Stimulated activated naive B cell treated with anti-CD40 and anti-IgM and Interleukin-4, amounts not matched to agents 10 μg/mL and 1 μg/mL and 100 μg/mL, for 72 hours (primary cell): ENCODE measurements around the gene CYP27A1.

ENCODE experiments used
- ATAC-seq, 2 donors: fragments of 150-1000 bp; cut with Tn5 transposase; replicated peaks; 2 replicates each; pipeline ENCODE4 v1.10.0; 2021; ENCODE audit warnings: moderate library complexity in 1 of 2
- DNase-seq: peaks from one replicate; pipeline ENCODE4 v3.0.0; 2021
- H3K27ac Mint-ChIP-seq: one replicate; pipeline ENCODE4 v1.8.0; 2022; ENCODE audit warnings: mild to moderate bottlenecking, mixed read lengths
- H3K27me3 Mint-ChIP-seq, 2 donors: one replicate each; pipeline ENCODE4 v1.8.0; 2022; ENCODE audit warnings: mixed read lengths in 2 of 2
- H3K36me3 Mint-ChIP-seq, 2 donors: one replicate each; pipeline ENCODE4 v1.8.0; 2022; ENCODE audit warnings: mixed read lengths in 2 of 2, mild to moderate bottlenecking in 1 of 2
- H3K4me1 Mint-ChIP-seq, 2 donors: one replicate each; pipeline ENCODE4 v1.8.0; 2022; ENCODE audit warnings: mixed read lengths in 2 of 2, mild to moderate bottlenecking in 1 of 2
- H3K4me3 Mint-ChIP-seq, 2 donors: one replicate each; pipeline ENCODE4 v1.8.0; 2022; ENCODE audit warnings: mild to moderate bottlenecking in 2 of 2, mixed read lengths in 2 of 2, moderate library complexity in 1 of 2
- H3K9me3 Mint-ChIP-seq, 2 donors: one replicate each; pipeline ENCODE4 v1.8.0; 2022; ENCODE audit warnings: mixed read lengths in 2 of 2, mild to moderate bottlenecking in 1 of 2

The CYP27A1 gene

GRCh38 chr2:218781691-218782527, at the start of gene CYP27A1:
TSS of gene CYP27A1 (plus strand) at chr2:218782147. CDS start at chr2:218782183, 36 bp downstream.
- DNase-seq (no peak), ATAC-seq (peak; percentile 31)

GRCh38 chr2:218732761-218733158, 49.2 kb upstream of the CYP27A1 start:
- peaks cover 31 to 64% of the 10 kb centered on the region in 2 donors for H3K36me3 Mint-ChIP-seq
- H3K27ac Mint-ChIP-seq, result no peak overlapping the region
- no peak for ATAC-seq
- H3K4me1 Mint-ChIP-seq, result peaks cover 15 to 18% of the 10 kb centered on the region in 2 donors
- H3K9me3 Mint-ChIP-seq, result peaks cover under 1 to 4% of the 10 kb centered on the region in 2 donors
- no peak for DNase-seq
- H3K4me3 Mint-ChIP-seq, result no peak overlapping the region
- H3K27me3 Mint-ChIP-seq, result no peaks in the 10 kb centered on the region

More at GRCh38 chr2:218781691-218782527, at the start of gene CYP27A1:
- Mint-ChIP-seq H3K27me3 (peaks cover 49 to 59% of the 10 kb centered on the region in 2 donors), H3K27ac (no peak within 1 kb of the TSS), H3K9me3 (peaks cover 8 to 14% of the 10 kb centered on the region in 2 donors), H3K4me3 (peak within 1 kb of the TSS in 1 of 2 donors; percentile 58), H3K4me1 (peaks cover 3 to 6% of the 10 kb centered on the region in 2 donors), H3K36me3 (peaks cover 21 to 30% of the 10 kb centered on the region in 2 donors)

GRCh38 chr2:218733171-218734021, 48.6 kb upstream of the CYP27A1 start:
- ATAC-seq, result peak; percentile 66 to 76
- H3K27me3 Mint-ChIP-seq, result no peaks in the 10 kb centered on the region
- DNase-seq, result no peak
- peaks cover 36 to 66% of the 10 kb centered on the region in 2 donors for H3K36me3 Mint-ChIP-seq
- peaks cover 15 to 18% of the 10 kb centered on the region in 2 donors for H3K4me1 Mint-ChIP-seq
- peaks cover 0 to 4% of the 10 kb centered on the region in 2 donors for H3K9me3 Mint-ChIP-seq
- no peak overlapping the region for H3K27ac Mint-ChIP-seq
- H3K4me3 Mint-ChIP-seq, result no peak overlapping the region

- no peak for ATAC-seq
Observed at GRCh38 chr2:218734190-218734975, 47.6 kb upstream of the CYP27A1 start.

GRCh38 chr2:218736531-218736930, 45.4 kb upstream of the CYP27A1 start:
- H3K27ac Mint-ChIP-seq, result no peak overlapping the region
- peaks cover 0 to 4% of the 10 kb centered on the region in 2 donors for H3K9me3 Mint-ChIP-seq
- H3K4me3 Mint-ChIP-seq, result no peak overlapping the region
- peaks cover 15 to 18% of the 10 kb centered on the region in 2 donors for H3K4me1 Mint-ChIP-seq
- no peaks in the 10 kb centered on the region for H3K27me3 Mint-ChIP-seq
- peaks cover 41 to 73% of the 10 kb centered on the region in 2 donors for H3K36me3 Mint-ChIP-seq
- ATAC-seq (no peak), DNase-seq (no peak)

More at GRCh38 chr2:218734190-218734975, 47.6 kb upstream of the CYP27A1 start:
- no peak for DNase-seq
- Mint-ChIP-seq H3K4me3 (no peak overlapping the region), H3K27me3 (no peaks in the 10 kb centered on the region), H3K36me3 (peaks cover 40 to 68% of the 10 kb centered on the region in 2 donors), H3K9me3 (peaks cover 0 to 4% of the 10 kb centered on the region in 2 donors), H3K27ac (no peak overlapping the region), H3K4me1 (peaks cover 15 to 18% of the 10 kb centered on the region in 2 donors)

- H3K36me3 Mint-ChIP-seq, result peaks cover 58 to 75% of the 10 kb centered on the region in 2 donors
- no peaks in the 10 kb centered on the region for H3K9me3 Mint-ChIP-seq
- peaks cover 16 to 25% of the 10 kb centered on the region in 2 donors for H3K4me1 Mint-ChIP-seq
- H3K4me3 Mint-ChIP-seq, result no peak overlapping the region
- ATAC-seq (peak; percentile 79 to 91), DNase-seq (no peak)
- H3K27me3 Mint-ChIP-seq, result no peaks in the 10 kb centered on the region
- no peak overlapping the region for H3K27ac Mint-ChIP-seq
Observed at GRCh38 chr2:218743068-218743467, 38.9 kb upstream of the CYP27A1 start.

GRCh38 chr2:218744615-218745014, 37.3 kb upstream of the CYP27A1 start:
- DNase-seq, result no peak
- H3K4me1 Mint-ChIP-seq, result peaks cover 16 to 25% of the 10 kb centered on the region in 2 donors
- no peaks in the 10 kb centered on the region for H3K9me3 Mint-ChIP-seq
- no peaks in the 10 kb centered on the region for H3K27me3 Mint-ChIP-seq
- peak; percentile 44 to 53 for ATAC-seq
- no peak overlapping the region for H3K27ac Mint-ChIP-seq
- peaks cover 56 to 69% of the 10 kb centered on the region in 2 donors for H3K36me3 Mint-ChIP-seq
- no peak overlapping the region for H3K4me3 Mint-ChIP-seq

- H3K27ac Mint-ChIP-seq, result peak overlapping the region; percentile 15
- peaks cover 56 to 64% of the 10 kb centered on the region in 2 donors for H3K36me3 Mint-ChIP-seq
- H3K4me3 Mint-ChIP-seq, result no peak overlapping the region
- DNase-seq (peak; percentile 17), ATAC-seq (peak; percentile 81 to 82)
- H3K4me1 Mint-ChIP-seq, result peaks cover 16 to 25% of the 10 kb centered on the region in 2 donors
- no peaks in the 10 kb centered on the region for H3K27me3 Mint-ChIP-seq
- no peaks in the 10 kb centered on the region for H3K9me3 Mint-ChIP-seq
Observed at GRCh38 chr2:218745160-218745558, 36.8 kb upstream of the CYP27A1 start.

GRCh38 chr2:218745559-218746469, 36.1 kb upstream of the CYP27A1 start:
- Mint-ChIP-seq H3K27me3 (no peaks in the 10 kb centered on the region), H3K4me3 (no peak overlapping the region), H3K36me3 (peaks cover 59 to 62% of the 10 kb centered on the region in 2 donors), H3K4me1 (peaks cover 16 to 25% of the 10 kb centered on the region in 2 donors), H3K27ac (peak overlapping the region; percentile 15), H3K9me3 (no peaks in the 10 kb centered on the region)
- ATAC-seq (no peak), DNase-seq (no peak)

GRCh38 chr2:218746470-218746795, 35.5 kb upstream of the CYP27A1 start:
- Mint-ChIP-seq H3K4me1 (peaks cover 16 to 25% of the 10 kb centered on the region in 2 donors), H3K9me3 (no peaks in the 10 kb centered on the region), H3K36me3 (peaks cover 59 to 63% of the 10 kb centered on the region in 2 donors), H3K27ac (no peak overlapping the region), H3K4me3 (no peak overlapping the region), H3K27me3 (no peaks in the 10 kb centered on the region)
- ATAC-seq (no peak), DNase-seq (no peak)

GRCh38 chr2:218746960-218747359, 35.0 kb upstream of the CYP27A1 start:
- H3K9me3 Mint-ChIP-seq, result no peaks in the 10 kb centered on the region
- H3K27ac Mint-ChIP-seq, result no peak overlapping the region
- H3K36me3 Mint-ChIP-seq, result peaks cover 62 to 67% of the 10 kb centered on the region in 2 donors
- DNase-seq (no peak), ATAC-seq (no peak)
- no peaks in the 10 kb centered on the region for H3K27me3 Mint-ChIP-seq
- peaks cover 16 to 25% of the 10 kb centered on the region in 2 donors for H3K4me1 Mint-ChIP-seq
- no peak overlapping the region for H3K4me3 Mint-ChIP-seq

GRCh38 chr2:218748741-218749441, 33.1 kb upstream of the CYP27A1 start:
- DNase-seq, result no peak
- Mint-ChIP-seq H3K4me3 (no peak overlapping the region), H3K36me3 (peaks cover 72 to 73% of the 10 kb centered on the region in 2 donors), H3K9me3 (no peaks in the 10 kb centered on the region), H3K4me1 (peaks cover 12 to 16% of the 10 kb centered on the region in 2 donors), H3K27me3 (no peaks in the 10 kb centered on the region), H3K27ac (no peak overlapping the region)
- no peak for ATAC-seq
